ENCODE data around the gene OTP.

GRCh38 chr5:77670526-77670925 is 32.0 kb upstream of the OTP start:
- TF ChIP-seq, protein P1, sequence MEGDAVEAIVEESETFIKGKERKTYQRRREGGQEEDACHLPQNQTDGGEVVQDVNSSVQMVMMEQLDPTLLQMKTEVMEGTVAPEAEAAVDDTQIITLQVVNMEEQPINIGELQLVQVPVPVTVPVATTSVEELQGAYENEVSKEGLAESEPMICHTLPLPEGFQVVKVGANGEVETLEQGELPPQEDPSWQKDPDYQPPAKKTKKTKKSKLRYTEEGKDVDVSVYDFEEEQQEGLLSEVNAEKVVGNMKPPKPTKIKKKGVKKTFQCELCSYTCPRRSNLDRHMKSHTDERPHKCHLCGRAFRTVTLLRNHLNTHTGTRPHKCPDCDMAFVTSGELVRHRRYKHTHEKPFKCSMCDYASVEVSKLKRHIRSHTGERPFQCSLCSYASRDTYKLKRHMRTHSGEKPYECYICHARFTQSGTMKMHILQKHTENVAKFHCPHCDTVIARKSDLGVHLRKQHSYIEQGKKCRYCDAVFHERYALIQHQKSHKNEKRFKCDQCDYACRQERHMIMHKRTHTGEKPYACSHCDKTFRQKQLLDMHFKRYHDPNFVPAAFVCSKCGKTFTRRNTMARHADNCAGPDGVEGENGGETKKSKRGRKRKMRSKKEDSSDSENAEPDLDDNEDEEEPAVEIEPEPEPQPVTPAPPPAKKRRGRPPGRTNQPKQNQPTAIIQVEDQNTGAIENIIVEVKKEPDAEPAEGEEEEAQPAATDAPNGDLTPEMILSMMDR (IDR thresholded peaks at IDR 0.05) = no peak
- TF ChIP-seq POLR2AphosphoS5 (IDR thresholded peaks at IDR 0.05) (no peak), POLR2A (IDR thresholded peaks at IDR 0.05) (no peak)

All from breast epithelium (tissue), 3 donors.